ENCODE data around the gene OBP2A.

GRCh38 chr9:135517407-135517822, 28.5 kb upstream of the OBP2A start:
- TF ChIP-seq SUZ12 (IDR thresholded peaks at IDR 0.05) (no peak), PKNOX1 (IDR thresholded peaks at IDR 0.05) (no peak), HDGF (IDR thresholded peaks at IDR 0.05; ENCODE audit: borderline replicate concordance) (no peak), SP1 (IDR thresholded peaks at IDR 0.05) (no peak), NFRKB (IDR thresholded peaks at IDR 0.05) (no peak), ELF4 (IDR thresholded peaks at IDR 0.05) (no peak), LEF1 (IDR thresholded peaks at IDR 0.05; ENCODE audit: borderline replicate concordance) (no peak), BHLHE40 (IDR thresholded peaks at IDR 0.05; ENCODE audit: borderline replicate concordance) (no peak), CTBP1 (IDR thresholded peaks at IDR 0.05; ENCODE audit: borderline replicate concordance) (no peak), FOXM1 (IDR thresholded peaks at IDR 0.05; ENCODE audit: borderline replicate concordance) (no peak), TARDBP (IDR thresholded peaks at IDR 0.05) (no peak), ZNF384 (IDR thresholded peaks at IDR 0.05) (no peak), FOXA1 (IDR thresholded peaks at IDR 0.05) (no peak), FOXK2 (IDR thresholded peaks at IDR 0.05) (no peak)

All from HEK293T (cell line).